ENCODE measurements around the gene PRPH. TPM values are rescaled to one million over a fixed set of nuclear protein-coding genes. Genes with fewer than 3 reads are reported as not detected.
"Not testable (repeated sequence)": the region's sequence is repeated elsewhere in the genome, so short reads cannot be mapped to it uniquely, and the experiment has no call there.

Gene PRPH
- polyA plus RNA-seq, 4 donors, result 0.59 to 0.99 TPM; not detected in 2

DNA sequence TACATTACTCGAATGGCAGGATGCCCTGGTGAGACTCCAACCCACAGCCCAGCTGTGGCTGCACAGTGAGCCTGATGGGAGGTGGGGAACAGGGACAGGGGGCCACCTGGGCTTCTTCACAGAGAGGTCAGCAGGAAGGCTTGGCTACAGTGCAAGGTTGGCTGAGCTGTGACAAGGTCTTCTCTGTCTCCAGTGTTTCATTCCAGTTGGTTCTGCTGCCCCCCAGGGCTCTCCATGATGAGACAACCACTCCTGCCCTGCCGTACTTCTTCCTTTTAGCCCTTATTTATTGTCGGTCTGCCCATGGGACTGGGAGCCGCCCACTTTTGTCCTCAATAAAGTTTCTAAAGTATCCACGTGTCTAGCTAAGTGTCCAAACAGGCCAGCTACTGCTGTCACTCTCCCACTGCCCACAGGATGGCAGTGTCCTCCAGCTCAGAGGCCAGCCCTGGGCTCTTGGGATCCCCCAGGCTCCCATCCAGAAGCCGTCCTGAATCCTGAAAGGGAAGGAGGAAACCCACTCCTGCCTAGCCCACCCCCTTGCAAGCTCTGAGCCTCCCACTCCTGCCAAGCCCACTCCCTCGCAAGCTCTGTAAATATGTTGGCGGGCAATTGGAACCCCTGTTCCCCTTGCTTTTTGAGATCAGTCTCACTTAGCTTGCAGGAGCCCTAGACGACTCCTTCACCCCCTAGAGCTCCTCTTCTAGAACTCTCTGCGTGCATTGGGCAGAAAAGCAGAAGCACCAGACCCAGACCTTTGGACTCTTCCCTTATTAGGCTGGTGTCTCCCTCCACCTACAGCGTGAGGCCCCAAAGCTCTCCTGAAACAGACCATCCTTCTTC, 36.7 kb downstream of the PRPH start:
- no peak for DNase-seq (ENCODE audit: low read depth in 4 of 4, low spot score in 2 of 4)

- DNase-seq (ENCODE audit: low read depth in 4 of 4, low spot score in 2 of 4), result no peak
Measured at GRCh38 chr12:49332441-49332861, 37.5 kb downstream of the PRPH start.

DNA sequence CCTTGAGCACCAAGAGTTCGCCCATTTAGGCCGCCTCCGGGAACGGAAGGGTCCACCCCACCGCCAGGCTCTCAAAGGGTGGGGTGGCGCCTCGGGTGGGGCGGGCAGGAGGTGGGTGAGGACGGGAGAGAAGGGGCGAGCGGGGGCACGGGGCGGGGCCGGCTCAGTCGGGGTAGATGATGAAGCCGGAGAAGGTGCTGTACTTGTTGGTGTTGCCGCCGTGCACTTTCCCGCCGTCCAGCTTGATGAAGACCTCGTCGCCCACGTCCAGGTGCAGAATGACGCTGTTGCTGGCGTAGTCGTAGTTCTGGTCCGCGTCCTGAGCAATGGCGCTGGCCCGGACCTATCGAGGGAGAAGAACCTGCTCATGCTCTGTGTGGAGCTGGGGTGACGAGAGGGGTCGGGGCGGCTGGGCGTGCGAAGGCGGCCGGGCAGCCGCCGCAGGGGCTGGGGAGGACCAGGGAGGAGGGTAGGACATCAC, 38.0 kb downstream of the PRPH start:
- DNase-seq (ENCODE audit: low read depth in 4 of 4, low spot score in 2 of 4), result no peak

DNA sequence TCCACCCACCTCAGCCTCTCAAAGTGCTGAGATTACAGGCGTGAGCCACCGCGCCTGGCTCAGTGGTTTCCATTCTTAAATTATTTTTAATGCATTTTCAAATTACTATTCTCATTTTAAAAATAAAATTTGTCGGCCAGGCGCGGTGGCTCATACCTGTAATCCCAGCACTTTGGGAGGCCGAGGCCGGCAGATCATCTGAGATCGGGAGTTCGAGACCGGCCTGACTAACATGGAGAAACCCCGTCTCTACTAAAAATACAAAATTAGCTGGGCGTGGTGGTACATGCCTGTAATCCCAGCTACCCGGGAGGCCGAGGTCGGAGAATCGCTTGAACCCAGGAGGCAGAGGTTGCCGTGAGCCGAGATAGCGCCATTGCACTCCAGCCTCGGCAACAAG, 38.8 kb downstream of the PRPH start:
- not testable (repeated sequence) for DNase-seq (ENCODE audit: low read depth in 4 of 4, low spot score in 2 of 4)

DNA sequence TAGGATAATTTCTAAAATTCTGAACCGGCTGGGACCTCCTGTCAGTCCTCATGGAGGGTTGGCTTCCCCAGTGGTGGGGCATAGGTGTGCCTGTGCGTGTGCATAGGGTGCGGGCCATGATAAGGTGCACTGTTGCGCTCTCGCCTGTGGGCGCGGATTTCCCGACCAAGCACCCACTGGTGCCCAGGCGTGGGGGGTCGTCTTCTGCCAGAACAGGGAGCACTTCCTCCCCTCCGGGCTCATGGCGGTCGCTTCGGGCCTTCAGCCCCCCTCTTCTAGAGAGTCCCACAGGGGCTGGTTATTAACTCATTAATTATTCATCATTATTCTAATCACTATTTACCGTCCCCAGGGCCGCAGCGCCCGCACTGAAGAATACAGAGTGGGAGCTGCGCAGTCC, 39.3 kb downstream of the PRPH start:
- DNase-seq (ENCODE audit: low read depth in 4 of 4, low spot score in 2 of 4), result no peak

DNA sequence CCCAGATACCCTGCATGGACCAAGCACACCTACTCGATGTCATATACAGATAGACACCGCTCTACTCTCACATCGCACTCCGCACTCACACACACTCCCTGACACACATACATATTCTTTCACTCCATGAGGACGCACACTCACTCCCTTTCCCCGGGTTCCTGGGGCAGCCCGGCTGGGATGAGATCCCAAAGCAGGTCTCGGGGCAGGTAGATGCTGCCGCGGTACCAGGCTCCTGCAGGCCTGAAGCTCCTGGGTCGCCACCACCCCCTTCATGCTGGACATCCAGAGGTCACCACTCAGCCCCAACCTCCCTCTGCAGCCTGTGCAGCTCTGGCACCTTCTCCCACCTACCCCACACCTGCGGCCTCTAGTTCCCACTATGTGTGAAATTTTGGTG, 39.7 kb downstream of the PRPH start:
- DNase-seq (ENCODE audit: low read depth in 4 of 4, low spot score in 2 of 4), result no peak

GRCh38 chr12:49335118-49335954, 40.4 kb downstream of the PRPH start:
- no peak for DNase-seq (ENCODE audit: low read depth in 4 of 4, low spot score in 2 of 4)

DNA sequence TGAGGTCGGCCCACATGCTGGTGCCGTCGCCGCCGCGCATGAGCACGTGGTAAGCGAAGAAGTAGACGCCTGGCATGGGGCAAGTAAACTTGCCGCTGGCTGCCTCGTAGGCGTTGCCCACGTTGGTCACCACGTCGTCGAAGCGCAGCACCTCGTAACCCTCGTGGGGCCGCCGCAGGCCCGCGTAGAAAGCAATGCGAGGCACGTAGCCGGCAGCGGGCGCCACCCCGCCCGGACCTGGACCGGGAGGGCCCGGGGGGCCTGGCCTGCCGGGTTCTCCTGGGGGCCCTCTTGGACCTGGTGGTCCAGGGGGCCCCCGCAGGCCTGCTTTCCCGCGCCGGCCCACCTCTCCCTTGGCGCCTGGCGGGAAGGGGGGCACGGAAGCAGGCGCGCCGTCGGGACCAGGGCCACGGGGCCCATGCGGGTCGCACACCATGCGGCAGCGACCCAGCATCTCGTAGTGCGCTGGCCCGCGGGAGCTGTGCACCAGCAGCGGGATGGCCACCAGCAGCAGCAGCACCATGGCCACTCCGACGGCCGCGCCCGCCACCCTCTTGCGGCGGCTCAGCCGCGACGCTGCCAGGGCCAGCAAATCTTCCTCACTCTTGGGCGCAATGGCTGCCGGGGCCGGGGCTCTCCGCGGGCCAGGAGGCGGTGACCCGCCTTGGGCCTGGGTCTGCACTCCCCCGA, 41.2 kb downstream of the PRPH start:
- DNase-seq (ENCODE audit: low read depth in 4 of 4, low spot score in 2 of 4), result no peak

DNA sequence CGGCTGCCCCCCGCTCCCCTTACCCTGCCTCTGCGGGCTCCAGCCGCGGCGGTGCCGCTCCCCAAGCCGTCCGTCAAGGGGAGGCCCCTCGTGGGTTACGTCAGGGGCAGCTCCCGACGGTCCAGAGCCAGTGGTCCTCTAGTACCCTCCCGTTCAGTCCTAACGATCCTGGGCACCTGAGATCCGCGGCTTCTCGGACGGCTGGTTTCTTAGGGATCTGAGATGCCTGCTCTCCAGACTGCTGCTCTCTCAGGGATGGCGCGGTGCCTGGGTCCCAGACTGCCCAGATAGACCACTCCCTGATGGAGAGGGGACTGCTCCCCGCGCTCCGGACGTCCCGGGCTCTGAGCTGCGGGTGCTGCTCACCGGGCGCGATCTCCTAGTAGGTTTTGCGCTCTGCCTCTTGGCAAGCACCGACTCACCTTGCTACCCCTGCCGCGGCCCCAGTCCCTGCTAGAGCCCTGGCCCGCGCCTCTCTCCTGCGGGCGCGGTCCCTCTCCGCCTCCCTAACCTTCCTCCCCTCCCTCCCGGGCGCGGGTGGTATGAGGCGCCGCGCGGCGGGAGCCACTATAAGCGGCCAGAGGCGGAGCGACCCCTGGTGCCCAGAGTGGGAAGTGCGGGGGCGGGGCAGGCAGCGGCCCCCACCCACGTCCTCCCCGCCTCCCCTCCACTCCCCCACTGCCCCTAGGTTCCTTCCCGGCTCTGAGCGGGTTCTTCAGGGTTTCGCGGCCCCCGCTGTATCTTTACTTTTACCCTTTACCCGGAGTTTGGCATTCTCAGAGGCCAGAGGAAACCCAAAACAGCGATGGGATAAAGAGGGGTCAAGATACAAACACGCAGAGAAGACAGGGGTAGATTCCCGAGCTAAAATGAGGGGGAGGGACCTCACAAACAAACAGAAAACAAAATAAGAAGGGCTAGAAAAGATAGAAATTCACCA, 42.0 kb downstream of the PRPH start, which contains the start of gene C1QL4:
Gene C1QL4 (minus strand): TSS at position 544 of the 940 bp plus-strand sequence. CDS start 711 bp downstream, outside the sequence.
- no peak for DNase-seq (ENCODE audit: low read depth in 4 of 4, low spot score in 2 of 4)

DNA sequence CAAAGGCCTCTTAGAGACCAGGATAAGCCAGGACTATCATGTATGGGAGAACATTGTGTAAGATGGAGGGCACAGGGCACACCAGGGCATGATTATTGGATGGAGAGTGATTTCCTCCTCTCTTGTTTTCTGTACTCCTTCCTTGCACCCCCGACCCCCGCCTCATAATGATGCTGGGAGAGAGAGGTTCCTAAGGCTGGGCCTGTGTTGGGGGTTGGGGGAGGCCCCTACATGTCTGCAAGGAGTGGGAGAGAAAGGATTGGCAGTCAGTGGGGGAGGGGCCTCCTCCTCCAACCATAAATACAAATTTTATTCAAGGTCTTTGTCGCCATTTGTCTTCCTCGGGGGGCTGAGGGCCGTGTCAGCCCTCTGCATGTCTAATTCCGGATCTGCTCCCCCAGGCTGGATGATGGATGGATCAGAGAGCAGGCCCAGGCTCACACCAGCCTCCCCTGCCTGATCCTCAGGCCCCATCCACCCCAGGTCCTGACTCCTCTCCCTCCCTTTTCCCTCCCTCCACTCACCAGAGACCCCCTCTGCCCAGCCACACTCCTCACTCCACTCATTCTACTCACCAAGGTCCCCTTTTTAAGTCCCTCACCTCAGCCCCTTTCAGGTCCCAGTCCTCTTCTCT, 44.0 kb downstream of the PRPH start:
- DNase-seq (ENCODE audit: low read depth in 4 of 4, low spot score in 2 of 4), result no peak

DNA sequence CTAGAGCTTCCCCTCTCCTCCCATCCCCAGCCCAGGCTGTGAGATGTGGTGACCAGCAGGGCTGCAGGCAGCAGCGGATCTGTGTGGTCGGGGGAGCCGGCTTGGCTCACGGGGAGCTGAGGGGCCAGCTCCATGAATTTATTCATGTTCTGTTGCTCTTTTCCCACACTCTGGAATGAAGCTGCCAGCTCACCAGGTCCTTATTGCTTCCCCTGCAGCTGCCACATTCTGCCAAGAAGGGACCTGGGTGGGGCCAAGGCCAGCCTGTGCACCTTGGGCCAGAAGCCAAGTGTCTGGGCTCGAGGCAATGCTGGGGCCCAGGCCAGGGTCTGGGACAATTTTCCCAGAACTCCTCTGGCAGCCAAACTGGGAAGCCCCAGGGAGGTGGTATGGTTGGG, 44.5 kb downstream of the PRPH start:
- DNase-seq (ENCODE audit: low read depth in 4 of 4, low spot score in 2 of 4), result no peak

GRCh38 chr12:49340095-49340870, 45.3 kb downstream of the PRPH start:
- DNase-seq (ENCODE audit: low read depth in 4 of 4, low spot score in 2 of 4), result no peak

DNA sequence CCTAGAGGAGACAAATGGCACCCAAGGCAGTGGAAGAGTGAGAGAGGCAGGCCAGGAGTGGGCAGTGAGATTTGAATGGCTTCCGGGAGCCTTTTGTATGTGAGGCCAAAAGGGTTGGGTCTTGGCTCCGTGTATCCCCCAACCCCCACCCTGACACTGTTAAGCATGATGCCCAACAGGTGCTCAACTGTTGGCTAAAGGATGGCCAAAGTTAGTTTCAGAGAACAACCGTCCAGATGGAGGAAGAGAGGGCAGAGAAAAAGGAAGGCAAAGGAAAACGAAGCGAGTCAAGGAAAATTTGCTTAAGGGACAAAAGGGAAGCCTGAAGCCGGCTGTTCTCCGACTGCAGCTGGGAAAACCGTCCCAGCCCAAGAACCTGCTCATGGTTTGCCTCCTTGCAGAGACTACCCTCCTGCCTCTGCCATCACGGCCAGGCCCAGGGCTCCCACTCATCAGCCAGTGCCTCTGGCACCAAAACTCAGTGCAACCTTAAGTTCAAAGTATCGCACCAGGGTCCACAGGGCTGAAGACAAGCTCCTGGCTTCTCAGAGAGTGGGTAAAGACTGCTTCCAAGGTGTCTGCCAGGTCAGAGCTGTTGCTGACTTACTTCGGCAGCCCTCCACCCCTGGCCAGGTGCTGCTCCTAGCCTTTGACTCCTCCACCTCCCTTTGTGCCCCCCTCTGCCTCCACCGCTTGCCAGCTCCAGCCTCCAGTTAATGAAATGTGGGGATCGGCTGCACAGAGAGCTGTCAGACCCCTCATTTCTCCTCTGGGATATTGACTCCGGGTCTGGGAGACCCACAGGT, 46.2 kb downstream of the PRPH start:
- no peak for DNase-seq (ENCODE audit: low read depth in 4 of 4, low spot score in 2 of 4)

GRCh38 chr12:49341777-49342065, 46.8 kb downstream of the PRPH start:
- DNase-seq (ENCODE audit: low read depth in 4 of 4, low spot score in 2 of 4), result no peak

DNA sequence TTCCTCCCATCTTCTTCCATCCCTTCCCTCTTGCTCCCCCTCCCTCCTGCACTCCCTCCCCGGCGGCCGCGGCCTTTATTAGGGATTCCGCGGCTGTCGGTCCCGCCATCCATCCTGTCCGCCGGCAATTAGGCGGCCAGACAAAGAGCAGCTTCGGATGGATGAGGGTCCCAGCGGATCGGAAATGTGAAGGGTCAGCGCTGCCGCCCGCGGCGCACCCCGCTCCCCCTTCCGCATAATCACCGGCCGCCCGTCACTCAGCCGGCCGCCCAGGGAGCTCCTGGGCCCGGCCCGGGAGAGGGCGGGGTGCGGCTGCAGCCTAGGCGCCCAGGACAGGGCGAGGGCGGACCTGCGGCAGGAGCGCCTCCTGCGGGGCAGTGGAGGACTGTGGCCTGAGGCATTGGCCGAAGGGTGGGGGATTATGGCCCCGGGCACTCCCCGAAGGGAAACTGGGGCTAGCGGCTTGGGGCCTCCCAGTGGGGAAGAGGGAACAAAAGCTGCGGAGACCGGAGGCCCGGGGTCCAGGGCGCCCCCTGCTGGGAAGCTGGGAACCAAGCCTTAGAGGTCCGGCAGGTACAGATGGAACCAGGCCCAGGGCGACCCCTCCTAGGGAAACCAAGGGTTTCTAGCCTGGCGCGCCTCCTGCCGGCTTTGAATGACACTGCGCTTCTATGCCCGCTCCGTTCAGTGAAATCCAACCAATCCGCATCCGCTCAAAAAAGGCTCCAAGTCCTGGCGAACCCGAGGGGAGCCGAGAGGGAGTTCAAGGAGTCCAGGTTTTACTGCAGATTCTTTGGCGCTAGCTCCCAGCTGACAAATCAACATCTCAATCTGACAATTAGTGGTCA, 47.3 kb downstream of the PRPH start:
- DNase-seq (ENCODE audit: low read depth in 4 of 4, low spot score in 2 of 4), result peak in 1 of 4 donors; percentile 90

DNA sequence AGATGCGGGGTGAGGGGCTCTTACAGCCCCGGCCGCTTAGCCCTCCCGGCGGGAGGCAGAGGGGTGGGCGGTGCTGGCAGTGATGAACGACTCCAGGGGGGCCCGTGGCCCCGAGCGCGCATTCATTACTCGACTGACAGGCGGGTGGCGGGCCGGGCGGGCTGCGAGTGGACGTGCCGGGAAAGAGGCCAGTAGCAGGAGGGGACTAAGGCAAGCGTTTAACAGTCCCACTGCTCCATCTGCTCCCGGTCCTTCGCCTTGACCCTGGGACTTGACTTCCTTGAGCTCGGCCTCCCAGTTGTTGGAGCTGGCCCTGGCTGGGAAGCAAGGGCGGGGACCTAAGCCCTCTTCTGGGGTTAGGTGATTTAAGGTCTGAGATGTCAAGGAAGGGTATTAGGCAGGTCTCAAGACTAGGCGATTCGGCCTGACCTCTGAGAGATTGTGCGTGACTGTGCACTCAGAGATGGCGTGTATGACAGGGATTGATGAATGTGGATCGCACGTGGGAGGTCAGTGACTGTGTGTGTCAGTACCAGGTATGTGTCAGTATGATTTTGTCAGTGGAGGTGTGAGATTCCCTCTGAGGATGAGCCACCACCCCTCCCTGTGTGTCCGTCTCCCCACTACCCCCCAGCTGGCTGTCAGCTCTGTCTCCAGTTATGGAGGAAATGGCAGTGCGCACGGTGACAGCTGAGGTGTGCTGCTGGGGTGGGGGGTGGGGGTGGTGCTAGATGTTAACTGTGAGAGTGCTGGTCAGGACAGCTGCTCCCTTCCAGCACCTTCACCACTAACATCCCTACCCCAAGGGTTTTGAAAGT, 48.2 kb downstream of the PRPH start:
- DNase-seq (ENCODE audit: low read depth in 4 of 4, low spot score in 2 of 4), result no peak
